GM18519 (cell line): ENCODE measurements around the gene GBE1.

Experiments
- ATAC-seq: cut with Tn5 transposase; IDR thresholded peaks from one replicate; pipeline ENCODE4 v1.9.1; 2021; ENCODE audit warnings: mild to moderate bottlenecking, moderate library complexity; ENCODE audit not compliant: unreplicated experiment, low FRiP score

Gene GBE1

GRCh38 chr3:81632659-81633058 lies 128.8 kb downstream of the GBE1 start:
- no peak for ATAC-seq

- no peak for ATAC-seq
Observed at GRCh38 chr3:81624756-81625155, 136.7 kb downstream of the GBE1 start.

- no peak for ATAC-seq
Observed at GRCh38 chr3:81622395-81622794, 139.1 kb downstream of the GBE1 start.

GRCh38 chr3:81621277-81621676 lies 140.2 kb downstream of the GBE1 start:
- no peak for ATAC-seq

GRCh38 chr3:81620849-81621248 lies 140.6 kb downstream of the GBE1 start:
- no peak for ATAC-seq

GRCh38 chr3:81612768-81613167 lies 148.7 kb downstream of the GBE1 start:
- ATAC-seq: no peak

GRCh38 chr3:81602781-81603180 lies 158.7 kb downstream of the GBE1 start:
- ATAC-seq: no peak

GRCh38 chr3:81601707-81602305 lies 159.6 kb downstream of the GBE1 start:
- no peak for ATAC-seq

GRCh38 chr3:81592101-81592500 lies 169.3 kb downstream of the GBE1 start:
- ATAC-seq: no peak

- no peak for ATAC-seq
Observed at GRCh38 chr3:81585937-81586336, 175.5 kb downstream of the GBE1 start.

GRCh38 chr3:81585056-81585455 lies 176.4 kb downstream of the GBE1 start:
- ATAC-seq: no peak

GRCh38 chr3:81581966-81582599 lies 179.4 kb downstream of the GBE1 start:
- ATAC-seq: peak; percentile 78

GRCh38 chr3:81580355-81580754 lies 181.1 kb downstream of the GBE1 start:
- no peak for ATAC-seq

- no peak for ATAC-seq
Observed at GRCh38 chr3:81579744-81580143, 181.7 kb downstream of the GBE1 start.

GRCh38 chr3:81572201-81572756 lies 189.2 kb downstream of the GBE1 start:
- no peak for ATAC-seq

- no peak for ATAC-seq
Observed at GRCh38 chr3:81568378-81568777, 193.1 kb downstream of the GBE1 start.

- ATAC-seq: no peak
Observed at GRCh38 chr3:81565041-81565440, 196.4 kb downstream of the GBE1 start.

GRCh38 chr3:81558106-81558505 lies 203.3 kb downstream of the GBE1 start:
- ATAC-seq: no peak

GRCh38 chr3:81554801-81555200 lies 206.6 kb downstream of the GBE1 start:
- no peak for ATAC-seq

- ATAC-seq: no peak
Observed at GRCh38 chr3:81554388-81554787, 207.1 kb downstream of the GBE1 start.

GRCh38 chr3:81550415-81550814 lies 211.0 kb downstream of the GBE1 start:
- ATAC-seq: no peak

GRCh38 chr3:81549831-81550230 lies 211.6 kb downstream of the GBE1 start:
- no peak for ATAC-seq
